ENCODE results near the gene SPOCD1. TPM values are rescaled to one million over a fixed set of nuclear protein-coding genes. Genes with fewer than 3 reads are reported as not detected.

SPOCD1 gene
- total RNA-seq, 1 donor from 2014 or later: 28.0 TPM

- Histone ChIP-seq H2AFZ (ENCODE audit: low read depth, low read length) (no peak overlapping the region), H3K4me3 (ENCODE audit: insufficient read depth, low read depth, low read length) (no peak overlapping the region), H3K4me2 (ENCODE audit: low read length) (no peak overlapping the region), H3K4me1 (ENCODE audit: insufficient read depth, low read length) (peaks cover 17% of the 10 kb centered on the region), H3K9ac (ENCODE audit: low read length) (no peak overlapping the region), H4K20me1 (ENCODE audit: insufficient read depth, low read length) (peaks cover 8% of the 10 kb centered on the region), H3K27ac (ENCODE audit: low read depth, low read length) (no peak overlapping the region), H3K36me3 (ENCODE audit: insufficient read depth, low read length) (no peaks in the 10 kb centered on the region), H3K9me3 (ENCODE audit: insufficient read depth, low read depth, low read length) (no peaks in the 10 kb centered on the region), H3K79me2 (ENCODE audit: insufficient read depth, low read length) (no peaks in the 10 kb centered on the region), H3K27me3 (ENCODE audit: insufficient read depth, low read length) (peaks cover 31% of the 10 kb centered on the region)
- FAIRE-seq (no peak), DNase-seq (ENCODE audit: low read depth) (no peak)
- Mint-ChIP-seq H3K27ac (ENCODE audit: unreplicated experiment) (no peak overlapping the region), H3K4me3 (ENCODE audit: unreplicated experiment) (no peak overlapping the region), H3K4me1 (ENCODE audit: low read depth, unreplicated experiment) (peaks cover 7% of the 10 kb centered on the region), H3K9me3 (ENCODE audit: unreplicated experiment) (peaks cover 1% of the 10 kb centered on the region), H3K27me3 (ENCODE audit: low read depth, unreplicated experiment) (peaks cover 72% of the 10 kb centered on the region), H3K36me3 (ENCODE audit: low read depth, unreplicated experiment) (peaks cover 5% of the 10 kb centered on the region)
- no peak for TF ChIP-seq EZH2 (IDR thresholded peaks at IDR 0.05; ENCODE audit: insufficient read depth, low read length)
- no peak for TF ChIP-seq CTCF (IDR thresholded peaks at IDR 0.05; ENCODE audit: insufficient read depth, low read depth, low read length)
These were observed 46.7 kb downstream of the SPOCD1 start for GRCh38 chr1:31768939-31769704.

GRCh38 chr1:31768407-31768907 lies 47.4 kb downstream of the SPOCD1 start:
- TF ChIP-seq CTCF (IDR thresholded peaks at IDR 0.05; ENCODE audit: insufficient read depth, low read depth, low read length) (no peak), EZH2 (IDR thresholded peaks at IDR 0.05; ENCODE audit: insufficient read depth, low read length) (no peak)
- Histone ChIP-seq H4K20me1 (ENCODE audit: insufficient read depth, low read length) (peaks cover 8% of the 10 kb centered on the region), H3K36me3 (ENCODE audit: insufficient read depth, low read length) (no peaks in the 10 kb centered on the region), H3K4me2 (ENCODE audit: low read length) (no peak overlapping the region), H3K27me3 (ENCODE audit: insufficient read depth, low read length) (peaks cover 25% of the 10 kb centered on the region), H2AFZ (ENCODE audit: low read depth, low read length) (no peak overlapping the region), H3K4me3 (ENCODE audit: insufficient read depth, low read depth, low read length) (no peak overlapping the region), H3K79me2 (ENCODE audit: insufficient read depth, low read length) (no peaks in the 10 kb centered on the region), H3K9ac (ENCODE audit: low read length) (no peak overlapping the region), H3K27ac (ENCODE audit: low read depth, low read length) (no peak overlapping the region), H3K4me1 (ENCODE audit: insufficient read depth, low read length) (peaks cover 18% of the 10 kb centered on the region), H3K9me3 (ENCODE audit: insufficient read depth, low read depth, low read length) (no peaks in the 10 kb centered on the region)
- H3K9me3 Mint-ChIP-seq (ENCODE audit: unreplicated experiment): peaks cover 1% of the 10 kb centered on the region
- FAIRE-seq: no peak
- peaks cover 3% of the 10 kb centered on the region for H3K36me3 Mint-ChIP-seq (ENCODE audit: low read depth, unreplicated experiment)
- no peak overlapping the region for H3K4me3 Mint-ChIP-seq (ENCODE audit: unreplicated experiment)
- H3K4me1 Mint-ChIP-seq (ENCODE audit: low read depth, unreplicated experiment): peaks cover 5% of the 10 kb centered on the region
- H3K27me3 Mint-ChIP-seq (ENCODE audit: low read depth, unreplicated experiment): peaks cover 65% of the 10 kb centered on the region
- H3K27ac Mint-ChIP-seq (ENCODE audit: unreplicated experiment): no peak overlapping the region
- no peak for DNase-seq (ENCODE audit: low read depth)

DNA sequence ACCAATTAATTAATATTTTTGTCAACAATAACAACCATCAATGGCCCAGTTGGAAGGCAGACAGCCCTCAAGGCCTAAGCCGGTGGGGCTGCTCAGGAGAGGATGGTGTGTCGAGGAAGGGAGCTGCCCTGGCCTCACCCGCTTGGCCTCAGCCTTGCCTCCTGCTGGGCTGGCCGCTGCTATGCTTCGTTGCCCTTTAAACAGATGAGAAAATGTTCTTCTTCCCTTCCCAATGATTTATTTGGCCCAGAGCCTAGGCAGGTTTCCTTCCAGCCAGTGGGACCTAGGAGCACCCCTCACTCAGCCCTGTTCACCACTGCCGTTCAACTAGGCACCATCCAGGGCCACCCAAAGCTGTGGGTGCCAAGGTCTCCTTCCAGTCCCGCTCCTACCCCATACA lies 48.6 kb downstream of the SPOCD1 start:
- H3K4me1 ChIP-seq (ENCODE audit: insufficient read depth, low read length): peaks cover 22% of the 10 kb centered on the region
- peaks cover 1% of the 10 kb centered on the region for H3K9me3 Mint-ChIP-seq (ENCODE audit: unreplicated experiment)
- peaks cover 2% of the 10 kb centered on the region for H3K79me2 ChIP-seq (ENCODE audit: insufficient read depth, low read length)
- H3K27ac Mint-ChIP-seq (ENCODE audit: unreplicated experiment): no peak overlapping the region
- peaks cover 8% of the 10 kb centered on the region for H4K20me1 ChIP-seq (ENCODE audit: insufficient read depth, low read length)
- H3K9ac ChIP-seq (ENCODE audit: low read length): no peak overlapping the region
- no peak overlapping the region for H3K4me2 ChIP-seq (ENCODE audit: low read length)
- FAIRE-seq (no peak), DNase-seq (ENCODE audit: low read depth) (no peak)
- peaks cover 56% of the 10 kb centered on the region for H3K27me3 Mint-ChIP-seq (ENCODE audit: low read depth, unreplicated experiment)
- TF ChIP-seq EZH2 (IDR thresholded peaks at IDR 0.05; ENCODE audit: insufficient read depth, low read length) (no peak), CTCF (IDR thresholded peaks at IDR 0.05; ENCODE audit: insufficient read depth, low read depth, low read length) (no peak)
- no peak overlapping the region for H2AFZ ChIP-seq (ENCODE audit: low read depth, low read length)
- no peaks in the 10 kb centered on the region for H3K9me3 ChIP-seq (ENCODE audit: insufficient read depth, low read depth, low read length)
- H3K4me3 Mint-ChIP-seq (ENCODE audit: unreplicated experiment): no peak overlapping the region
- no peaks in the 10 kb centered on the region for H3K36me3 Mint-ChIP-seq (ENCODE audit: low read depth, unreplicated experiment)
- H3K36me3 ChIP-seq (ENCODE audit: insufficient read depth, low read length): no peaks in the 10 kb centered on the region
- H3K4me1 Mint-ChIP-seq (ENCODE audit: low read depth, unreplicated experiment): peaks cover 6% of the 10 kb centered on the region
- peaks cover 14% of the 10 kb centered on the region for H3K27me3 ChIP-seq (ENCODE audit: insufficient read depth, low read length)
- no peak overlapping the region for H3K4me3 ChIP-seq (ENCODE audit: insufficient read depth, low read depth, low read length)
- no peak overlapping the region for H3K27ac ChIP-seq (ENCODE audit: low read depth, low read length)
